Neural cell (in vitro differentiated cells): ENCODE measurements around the gene CXCL9.
"Not testable (repeated sequence)": the region's sequence is repeated elsewhere in the genome, so short reads cannot be mapped to it uniquely, and the experiment has no call there.

Experiments
- EP300 ChIP-seq: fragments of 450-650 bp; conservative IDR thresholded peaks from 2 replicates; pipeline ENCODE4 v1.6.1; 2014; ENCODE audit warnings: antibody characterized with exemption, mild to moderate bottlenecking, moderate library complexity; ENCODE audit not compliant: poor library complexity, severe bottlenecking
- TF ChIP-seq, protein P1 (sequence below): fragments of 450-650 bp; IDR thresholded peaks from 2 replicates; pipeline ENCODE4 v1.5.1; 2014; ENCODE audit warnings: antibody characterized with exemption, mild to moderate bottlenecking, moderate library complexity; ENCODE audit not compliant: poor library complexity, severe bottlenecking

DNA sequence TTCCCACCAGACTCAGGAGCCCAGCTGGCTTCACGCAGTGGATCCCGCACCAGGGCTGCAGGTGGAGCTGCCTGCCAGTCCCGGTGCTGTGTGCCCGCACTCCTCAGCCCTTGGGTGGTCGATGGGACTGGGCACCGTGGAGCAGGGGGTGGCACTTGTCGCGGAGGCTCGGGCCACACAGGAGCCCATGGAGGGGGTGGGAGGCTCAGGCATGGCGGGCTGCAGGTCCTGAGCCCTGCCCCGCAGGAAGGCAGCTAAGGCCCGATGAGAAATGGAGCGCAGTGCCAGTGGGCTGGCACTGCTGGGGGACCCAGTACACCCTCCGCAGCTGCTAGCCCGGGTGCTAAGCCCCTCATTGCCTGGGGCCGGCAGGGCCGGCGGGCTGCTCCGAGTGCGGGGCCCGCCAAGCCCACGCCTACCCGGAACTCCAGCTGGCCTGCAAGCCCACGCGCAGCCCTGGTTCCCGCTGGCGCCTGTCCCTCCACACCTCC is 43.3 kb upstream of the CXCL9 start:
- TF ChIP-seq, protein P1, sequence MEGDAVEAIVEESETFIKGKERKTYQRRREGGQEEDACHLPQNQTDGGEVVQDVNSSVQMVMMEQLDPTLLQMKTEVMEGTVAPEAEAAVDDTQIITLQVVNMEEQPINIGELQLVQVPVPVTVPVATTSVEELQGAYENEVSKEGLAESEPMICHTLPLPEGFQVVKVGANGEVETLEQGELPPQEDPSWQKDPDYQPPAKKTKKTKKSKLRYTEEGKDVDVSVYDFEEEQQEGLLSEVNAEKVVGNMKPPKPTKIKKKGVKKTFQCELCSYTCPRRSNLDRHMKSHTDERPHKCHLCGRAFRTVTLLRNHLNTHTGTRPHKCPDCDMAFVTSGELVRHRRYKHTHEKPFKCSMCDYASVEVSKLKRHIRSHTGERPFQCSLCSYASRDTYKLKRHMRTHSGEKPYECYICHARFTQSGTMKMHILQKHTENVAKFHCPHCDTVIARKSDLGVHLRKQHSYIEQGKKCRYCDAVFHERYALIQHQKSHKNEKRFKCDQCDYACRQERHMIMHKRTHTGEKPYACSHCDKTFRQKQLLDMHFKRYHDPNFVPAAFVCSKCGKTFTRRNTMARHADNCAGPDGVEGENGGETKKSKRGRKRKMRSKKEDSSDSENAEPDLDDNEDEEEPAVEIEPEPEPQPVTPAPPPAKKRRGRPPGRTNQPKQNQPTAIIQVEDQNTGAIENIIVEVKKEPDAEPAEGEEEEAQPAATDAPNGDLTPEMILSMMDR, result not testable (repeated sequence)
- not testable (repeated sequence) for TF ChIP-seq EP300
